SK-N-SH (cell line): ENCODE data around the gene RASA1.

Experiments
- CTCF ChIP-seq: fragments of 200-600 bp; sonication (generic); IDR thresholded peaks from 2 replicates; pipeline ENCODE4 v1.6.1; 2017; ENCODE audit warnings: antibody characterized with exemption, mild to moderate bottlenecking, moderate library complexity
- EP300 ChIP-seq, 2 experiments: IDR thresholded peaks; 2 replicates each; pipeline versions ENCODE4 v1.4.0 to v1.6.1; 2012; ENCODE audit warnings: borderline replicate concordance in 1 of 2, low read depth in 1 of 2, low read length in 1 of 2
- FOXJ3 ChIP-seq: sonication (generic); formaldehyde crosslinking; IDR thresholded peaks from 2 replicates; pipeline ENCODE4 v1.5.1; 2020; ENCODE audit warnings: mild to moderate bottlenecking, missing genetic modification reagents
- JUND ChIP-seq: IDR thresholded peaks from 2 replicates; pipeline ENCODE4 v1.4.0; 2012
- NFIC ChIP-seq: IDR thresholded peaks from 2 replicates; pipeline ENCODE4 v1.4.0; 2012; ENCODE audit warnings: borderline replicate concordance
- REST ChIP-seq: IDR thresholded peaks from 2 replicates; pipeline ENCODE4 v1.6.1; 2012; ENCODE audit warnings: mild to moderate bottlenecking, low read depth, low read length, moderate library complexity
- RXRA ChIP-seq: IDR thresholded peaks from 2 replicates; pipeline ENCODE4 v1.4.0; 2012; ENCODE audit warnings: low read depth, mild to moderate bottlenecking, borderline replicate concordance
- SIN3A ChIP-seq: IDR thresholded peaks from 2 replicates; pipeline ENCODE4 v1.6.1; 2012; ENCODE audit warnings: low read depth, mild to moderate bottlenecking, low read length, moderate library complexity, borderline replicate concordance
- SMC3 ChIP-seq: IDR thresholded peaks from 2 replicates; pipeline ENCODE4 v1.6.1; 2012; ENCODE audit warnings: low read depth, low read length, improper control_type of control experiment
- TAF1 ChIP-seq: IDR thresholded peaks from 2 replicates; pipeline ENCODE4 v1.6.1; 2012; ENCODE audit warnings: low read depth, mild to moderate bottlenecking, low read length, moderate library complexity, borderline replicate concordance
- TEAD4 ChIP-seq: IDR thresholded peaks from 2 replicates; pipeline ENCODE4 v1.4.0; 2012; ENCODE audit warnings: mild to moderate bottlenecking, borderline replicate concordance; ENCODE audit not compliant: insufficient read depth
- TF ChIP-seq, protein P1 (sequence below): IDR thresholded peaks from 2 replicates; pipeline ENCODE4; 2012
- TF ChIP-seq, protein P2 (sequence below): IDR thresholded peaks from 2 replicates; pipeline ENCODE4 v1.4.0; 2012; ENCODE audit warnings: low read depth

DNA sequence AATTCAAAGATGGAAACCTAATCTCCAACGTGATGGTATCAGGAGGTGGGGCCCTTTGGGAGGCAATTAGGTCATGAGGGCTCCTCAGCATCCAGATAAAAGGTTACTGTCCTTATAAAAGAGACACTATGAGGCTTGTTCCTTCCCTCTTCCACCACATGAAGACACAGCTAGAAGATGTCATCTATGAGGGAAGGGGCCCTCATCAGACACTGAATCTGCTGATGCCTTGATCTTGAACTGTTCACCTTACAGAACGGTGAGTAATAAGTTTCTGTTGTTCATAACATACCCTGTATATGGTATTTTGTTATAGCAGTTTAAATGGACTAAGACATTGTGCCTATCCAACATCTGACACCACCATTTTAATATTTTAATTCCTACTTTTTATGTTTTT, 164.8 kb downstream of the RASA1 start:
- no peak for TF ChIP-seq CTCF
- no peak for TF ChIP-seq RXRA
- TF ChIP-seq, protein P1, sequence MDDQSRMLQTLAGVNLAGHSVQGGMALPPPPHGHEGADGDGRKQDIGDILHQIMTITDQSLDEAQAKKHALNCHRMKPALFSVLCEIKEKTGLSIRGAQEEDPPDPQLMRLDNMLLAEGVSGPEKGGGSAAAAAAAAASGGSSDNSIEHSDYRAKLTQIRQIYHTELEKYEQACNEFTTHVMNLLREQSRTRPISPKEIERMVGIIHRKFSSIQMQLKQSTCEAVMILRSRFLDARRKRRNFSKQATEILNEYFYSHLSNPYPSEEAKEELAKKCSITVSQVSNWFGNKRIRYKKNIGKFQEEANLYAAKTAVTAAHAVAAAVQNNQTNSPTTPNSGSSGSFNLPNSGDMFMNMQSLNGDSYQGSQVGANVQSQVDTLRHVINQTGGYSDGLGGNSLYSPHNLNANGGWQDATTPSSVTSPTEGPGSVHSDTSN = no peak
- TF ChIP-seq FOXJ3 (CRISPR knock-in tag) = no peak
- no peak for TF ChIP-seq TAF1
- no peak for TF ChIP-seq NFIC
- TF ChIP-seq JUND = no peak
- no peak for TF ChIP-seq TEAD4
- no peak for TF ChIP-seq SIN3A
- TF ChIP-seq EP300 (IDR thresholded peaks at IDR 0.05; ENCODE audit: borderline replicate concordance in 1 of 2, low read depth in 1 of 2, low read length in 1 of 2) = no peak
- no peak for TF ChIP-seq REST
- TF ChIP-seq, protein P2, sequence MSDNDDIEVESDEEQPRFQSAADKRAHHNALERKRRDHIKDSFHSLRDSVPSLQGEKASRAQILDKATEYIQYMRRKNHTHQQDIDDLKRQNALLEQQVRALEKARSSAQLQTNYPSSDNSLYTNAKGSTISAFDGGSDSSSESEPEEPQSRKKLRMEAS = no peak
- TF ChIP-seq SMC3 = no peak
